Keratinocyte (primary cell): ENCODE measurements around the gene NECAP2. TPM values are rescaled to one million over a fixed set of nuclear protein-coding genes. Genes with fewer than 3 reads are reported as not detected.

ENCODE experiments used
- DNase-seq: peaks from one replicate; pipeline ENCODE4 v3.0.0-alpha.2; 2011; ENCODE audit warnings: low read depth, missing footprints, low spot score
- FAIRE-seq: peaks from 2 replicates; lab custom pipeline; 2011; peaks lifted over from hg19 to GRCh38; lab: Jason Lieb, UNC
- H2AFZ ChIP-seq: 2 replicates; pipeline ENCODE4 v1.6.0; 2012; ENCODE audit warnings: low read length, control low read depth, inconsistent platforms; ENCODE audit not compliant: control insufficient read depth
- H3K27ac ChIP-seq: 2 replicates; pipeline ENCODE4 v1.5.1; 2011; ENCODE audit warnings: low read length; ENCODE audit not compliant: control insufficient read depth, insufficient read depth
- H3K27me3 ChIP-seq: 3 replicates; pipeline ENCODE4 v1.6.0; 2011; ENCODE audit warnings: low read length; ENCODE audit not compliant: control insufficient read depth, insufficient read depth; ENCODE audit errors: extremely low read depth
- H3K36me3 ChIP-seq, 2 experiments: 2 replicates in 1 of 2; 3 replicates in 1 of 2; pipeline ENCODE4 v1.5.1; 2011; ENCODE audit warnings: low read length in 2 of 2, mild to moderate bottlenecking in 1 of 2; ENCODE audit not compliant: control insufficient read depth in 2 of 2, insufficient read depth in 2 of 2; ENCODE audit errors: extremely low read depth in 1 of 2
- H3K4me1 ChIP-seq: 3 replicates; pipeline ENCODE4 v1.5.1; 2011; ENCODE audit warnings: low read length; ENCODE audit not compliant: control insufficient read depth, insufficient read depth; ENCODE audit errors: extremely low read depth
- H3K4me2 ChIP-seq: 3 replicates; pipeline ENCODE4 v1.6.0; 2011; ENCODE audit warnings: low read depth, low read length; ENCODE audit not compliant: control insufficient read depth, insufficient read depth; ENCODE audit errors: extremely low read depth
- H3K4me3 ChIP-seq, 3 experiments: fragments of 200-600 bp in 1 of 3; sonication (generic) in 1 of 3; 2 replicates in 2 of 3; 3 replicates in 1 of 3; pipeline ENCODE4 v1.5.1; 2011 to 2016; ENCODE audit warnings: low read length in 3 of 3, mild to moderate bottlenecking in 3 of 3, control low read depth in 2 of 3, inconsistent platforms in 1 of 3, low read depth in 1 of 3, mixed read lengths in 1 of 3, mixed run types in 1 of 3, moderate library complexity in 1 of 3; ENCODE audit not compliant: control insufficient read depth in 2 of 3, insufficient read depth in 2 of 3; ENCODE audit errors: extremely low read depth in 1 of 3
- H3K79me2 ChIP-seq: 2 replicates; pipeline ENCODE4 v1.6.0; 2012; ENCODE audit warnings: low read length; ENCODE audit not compliant: control insufficient read depth, insufficient read depth
- H3K9ac ChIP-seq: 3 replicates; pipeline ENCODE4 v1.6.0; 2011; ENCODE audit warnings: low read length; ENCODE audit not compliant: control insufficient read depth, insufficient read depth; ENCODE audit errors: extremely low read depth
- H3K9me1 ChIP-seq: 3 replicates; pipeline ENCODE4 v1.6.0; 2011; ENCODE audit warnings: low read length; ENCODE audit not compliant: control insufficient read depth, insufficient read depth; ENCODE audit errors: extremely low read depth
- H3K9me3 ChIP-seq: 2 replicates; pipeline ENCODE4 v1.5.1; 2012; ENCODE audit warnings: low read depth, low read length; ENCODE audit not compliant: control insufficient read depth
- H4K20me1 ChIP-seq: 3 replicates; pipeline ENCODE4 v1.6.0; 2011; ENCODE audit warnings: low read length; ENCODE audit not compliant: control insufficient read depth, insufficient read depth; ENCODE audit errors: extremely low read depth
- EZH2 ChIP-seq: IDR thresholded peaks from one replicate; pipeline ENCODE4 v1.6.1; 2012; ENCODE audit warnings: inconsistent platforms, mild to moderate bottlenecking, low read length, moderate library complexity
- dilution Hi-C: fragments of 300-500 bp; cut with MboI; formaldehyde crosslinking; loops from one replicate; pipeline ENCODE4 v1.7.0; 2020; ENCODE audit warnings: low sequenced_read_pairs; ENCODE audit not compliant: extremely low pct_ligation_motif_present
- polyA plus RNA-seq, 5 experiments: library from polyadenylated mRNA; depleted of rRNA in 3 of 5; stranded (reverse) in 3 of 5; stranded (forward) in 1 of 5; unstranded in 1 of 5; fragments of >200 nt; gene quantifications; 1 replicate in 1 of 5; 2 replicates in 3 of 5; 3 replicates in 1 of 5; pipeline versions ENCODE4 v1.2.1 to v1.2.3, GENCODE V29; 2011 to 2012; ENCODE audit warnings: missing spikeins in 2 of 5, low read depth in 1 of 5, low replicate concordance in 1 of 5
- TF ChIP-seq, protein P1 (sequence below), 3 experiments: IDR thresholded peaks in 1 of 3; conservative IDR thresholded peaks in 1 of 3; optimal IDR thresholded peaks in 1 of 3; 2 replicates in 2 of 3; 3 replicates in 1 of 3; pipeline versions ENCODE3 to v1.5.1; 2011; ENCODE audit warnings: low read length in 3 of 3, mild to moderate bottlenecking in 3 of 3, moderate library complexity in 2 of 3, control low read depth in 1 of 3, inconsistent platforms in 1 of 3; ENCODE audit not compliant: insufficient read depth in 2 of 3; ENCODE audit errors: extremely low read depth in 1 of 3

Gene NECAP2
- polyA plus RNA-seq, 1 donor (not counting 4 experiments of a cell fraction or from before 2014, with no cell fraction given), result 75.7 TPM

DNA sequence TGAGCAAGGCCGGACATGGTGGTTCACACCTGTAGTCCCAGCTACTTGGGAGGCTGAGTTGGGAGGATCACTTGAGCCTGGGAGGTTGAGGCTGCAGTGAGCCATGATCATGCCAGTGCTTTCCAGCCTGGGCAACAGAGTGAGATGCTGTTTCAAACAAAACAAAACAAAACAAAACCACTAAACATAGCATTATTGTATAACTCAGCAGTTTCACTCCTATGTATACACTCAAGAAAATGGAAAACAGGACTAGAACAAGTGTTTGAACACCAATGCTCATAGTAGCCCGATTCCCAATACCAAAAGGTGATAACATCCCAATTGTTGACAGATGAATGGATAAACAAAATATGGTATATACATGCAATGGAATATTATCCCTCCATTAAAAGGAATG, 2.0 kb upstream of the NECAP2 start:
- no peak for FAIRE-seq
- no peak overlapping the region for H2AFZ ChIP-seq

DNA sequence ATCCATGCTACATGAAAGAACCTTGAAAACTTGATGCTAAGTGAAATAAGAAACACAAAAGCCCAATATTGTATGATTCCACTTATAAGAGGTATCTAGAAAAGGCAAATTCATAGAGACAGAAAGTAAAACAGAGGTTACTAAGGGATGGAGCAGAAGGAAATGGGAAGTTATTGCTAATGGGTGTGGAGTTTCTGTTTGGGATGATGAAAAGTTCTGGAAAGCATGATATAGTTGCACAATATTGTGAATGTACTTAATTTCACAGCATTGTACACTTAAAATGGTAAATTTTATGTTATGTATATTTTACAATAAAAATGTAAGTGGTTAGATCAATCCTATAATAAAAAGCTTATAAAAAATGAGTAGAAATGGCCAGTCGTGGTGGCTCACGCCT, 1.6 kb upstream of the NECAP2 start:
- dilution Hi-C loops, result no loop called here
- H3K9me3 ChIP-seq, result no peaks in the 10 kb centered on the region
- H3K4me2 ChIP-seq, result no peak overlapping the region
- peaks cover 3% of the 10 kb centered on the region for H3K4me1 ChIP-seq
- H2AFZ ChIP-seq, result no peak overlapping the region
- FAIRE-seq, result no peak
- H3K27ac ChIP-seq, result no peak overlapping the region
- peaks cover 3 to 11% of the 10 kb centered on the region in 2 experiments for H3K36me3 ChIP-seq
- no peak for DNase-seq
- H3K79me2 ChIP-seq, result peaks cover 35% of the 10 kb centered on the region
- no peak overlapping the region for H3K9ac ChIP-seq
- H4K20me1 ChIP-seq, result no peaks in the 10 kb centered on the region
- TF ChIP-seq EZH2, result no peak
- TF ChIP-seq, protein P1, sequence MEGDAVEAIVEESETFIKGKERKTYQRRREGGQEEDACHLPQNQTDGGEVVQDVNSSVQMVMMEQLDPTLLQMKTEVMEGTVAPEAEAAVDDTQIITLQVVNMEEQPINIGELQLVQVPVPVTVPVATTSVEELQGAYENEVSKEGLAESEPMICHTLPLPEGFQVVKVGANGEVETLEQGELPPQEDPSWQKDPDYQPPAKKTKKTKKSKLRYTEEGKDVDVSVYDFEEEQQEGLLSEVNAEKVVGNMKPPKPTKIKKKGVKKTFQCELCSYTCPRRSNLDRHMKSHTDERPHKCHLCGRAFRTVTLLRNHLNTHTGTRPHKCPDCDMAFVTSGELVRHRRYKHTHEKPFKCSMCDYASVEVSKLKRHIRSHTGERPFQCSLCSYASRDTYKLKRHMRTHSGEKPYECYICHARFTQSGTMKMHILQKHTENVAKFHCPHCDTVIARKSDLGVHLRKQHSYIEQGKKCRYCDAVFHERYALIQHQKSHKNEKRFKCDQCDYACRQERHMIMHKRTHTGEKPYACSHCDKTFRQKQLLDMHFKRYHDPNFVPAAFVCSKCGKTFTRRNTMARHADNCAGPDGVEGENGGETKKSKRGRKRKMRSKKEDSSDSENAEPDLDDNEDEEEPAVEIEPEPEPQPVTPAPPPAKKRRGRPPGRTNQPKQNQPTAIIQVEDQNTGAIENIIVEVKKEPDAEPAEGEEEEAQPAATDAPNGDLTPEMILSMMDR (optimal IDR thresholded peaks at IDR 0.05 in 1 of 3, IDR thresholded peaks at IDR 0.05 in 1 of 3, conservative IDR thresholded peaks at IDR 0.05 in 1 of 3; ENCODE audit: extremely low read depth in 1 of 3, insufficient read depth in 2 of 3, low read length in 3 of 3), result no peak
- no peaks in the 10 kb centered on the region for H3K9me1 ChIP-seq
- H3K27me3 ChIP-seq, result no peaks in the 10 kb centered on the region
- H3K4me3 ChIP-seq, result no peak overlapping the region

More for the DNA sequence above, 2.0 kb upstream of the NECAP2 start:
- Histone ChIP-seq H3K36me3 (peaks cover 2 to 7% of the 10 kb centered on the region in 2 experiments), H3K4me3 (no peak overlapping the region), H4K20me1 (no peaks in the 10 kb centered on the region), H3K27me3 (no peaks in the 10 kb centered on the region), H3K27ac (no peak overlapping the region), H3K9me1 (no peaks in the 10 kb centered on the region), H3K4me2 (no peak overlapping the region), H3K9me3 (no peaks in the 10 kb centered on the region), H3K79me2 (peaks cover 31% of the 10 kb centered on the region), H3K9ac (no peak overlapping the region), H3K4me1 (peaks cover 3% of the 10 kb centered on the region)
- TF ChIP-seq EZH2, result no peak
- TF ChIP-seq, protein P1 (optimal IDR thresholded peaks at IDR 0.05 in 1 of 3, IDR thresholded peaks at IDR 0.05 in 1 of 3, conservative IDR thresholded peaks at IDR 0.05 in 1 of 3; ENCODE audit: extremely low read depth in 1 of 3, insufficient read depth in 2 of 3, low read length in 3 of 3), result no peak
- DNase-seq, result no peak
- dilution Hi-C loops, result no loop called here
